WTC11 (cell line): ENCODE data around the gene CREB3. TPM values are rescaled to one million over a fixed set of nuclear protein-coding genes. Genes with fewer than 3 reads are reported as not detected.

Experiments
- ATAC-seq: fragments of 200-7000 bp; cut with Tn5 transposase; 2 replicates; pipeline ENCODE4 v1.10.0; 2021; ENCODE audit warnings: mild to moderate bottlenecking, moderate library complexity
- CTCF ChIA-PET: fragments of 300-600 bp; sonication (Branson Sonifier 250); formaldehyde crosslinking; loops from one replicate; lab custom pipeline; 2021; ENCODE audit warnings: antibody characterized with exemption; lab: Charles Lee
- POLR2A ChIA-PET: fragments of 350-600 bp; sonication (Branson Sonifier 250); formaldehyde crosslinking; loops from one replicate; lab custom pipeline; 2021; ENCODE audit warnings: antibody characterized with exemption; lab: Charles Lee
- DNase-seq: peaks from one replicate; pipeline ENCODE4 v3.0.0; 2021; ENCODE audit warnings: low spot score
- H3K27ac Mint-ChIP-seq: 2 replicates; pipeline ENCODE4 v1.8.0; 2021; ENCODE audit warnings: mixed read lengths
- H3K27me3 Mint-ChIP-seq: 2 replicates; pipeline ENCODE4 v1.8.0; 2021; ENCODE audit warnings: low read depth, mild to moderate bottlenecking, moderate library complexity, mixed read lengths
- H3K36me3 Mint-ChIP-seq: 2 replicates; pipeline ENCODE4 v1.8.0; 2021; ENCODE audit warnings: mixed read lengths
- H3K4me1 Mint-ChIP-seq: 2 replicates; pipeline ENCODE4 v1.8.0; 2022; ENCODE audit warnings: mixed read lengths
- H3K4me3 Mint-ChIP-seq: 2 replicates; pipeline ENCODE4 v1.8.0; 2021; ENCODE audit warnings: mild to moderate bottlenecking, moderate library complexity, mixed read lengths
- H3K9me3 Mint-ChIP-seq: 2 replicates; pipeline ENCODE4 v1.8.0; 2021; ENCODE audit warnings: mixed read lengths
- AFF4 ChIP-seq: sonication (generic); formaldehyde crosslinking; IDR thresholded peaks from 2 replicates; pipeline ENCODE4 v1.8.1; 2023; ENCODE audit warnings: mild to moderate bottlenecking, missing genetic modification reagents, borderline replicate concordance
- ATF2 ChIP-seq: sonication (generic); formaldehyde crosslinking; IDR thresholded peaks from 2 replicates; pipeline ENCODE4 v1.8.1; 2022; ENCODE audit warnings: low read depth, missing genetic modification reagents, borderline replicate concordance
- IRF2 ChIP-seq: sonication (generic); formaldehyde crosslinking; IDR thresholded peaks from 2 replicates; pipeline ENCODE4 v1.8.0; 2022; ENCODE audit warnings: low read depth, missing genetic modification reagents, borderline replicate concordance
- MAX ChIP-seq: sonication (generic); formaldehyde crosslinking; IDR thresholded peaks from 2 replicates; pipeline ENCODE4 v1.8.0; 2022; ENCODE audit warnings: mild to moderate bottlenecking, missing genetic modification reagents
- MLX ChIP-seq: sonication (generic); formaldehyde crosslinking; IDR thresholded peaks from 2 replicates; pipeline ENCODE4 v1.8.1; 2023; ENCODE audit warnings: mild to moderate bottlenecking, missing genetic modification reagents, moderate library complexity
- MXD4 ChIP-seq: fragments of 250-450 bp; sonication (Bioruptor Pico); IDR thresholded peaks from 2 replicates; pipeline ENCODE4 v1.8.0; 2021; ENCODE audit warnings: mild to moderate bottlenecking, moderate library complexity, borderline replicate concordance
- NFATC4 ChIP-seq: fragments of 250-450 bp; sonication (Bioruptor Pico); IDR thresholded peaks from 2 replicates; pipeline ENCODE4 v1.9.0; 2021; ENCODE audit warnings: mild to moderate bottlenecking
- NR3C1 ChIP-seq: sonication (generic); formaldehyde crosslinking; conservative IDR thresholded peaks from 2 replicates; pipeline ENCODE4 v1.8.1; 2023; ENCODE audit warnings: low read depth, mild to moderate bottlenecking, missing genetic modification reagents
- OVOL2 ChIP-seq: fragments of 250-450 bp; sonication (Bioruptor Pico); IDR thresholded peaks from 2 replicates; pipeline ENCODE4 v1.9.0; 2021; ENCODE audit warnings: mild to moderate bottlenecking, borderline replicate concordance
- PREB ChIP-seq: sonication (generic); formaldehyde crosslinking; IDR thresholded peaks from 2 replicates; pipeline ENCODE4 v1.8.1; 2022; ENCODE audit warnings: mild to moderate bottlenecking, missing genetic modification reagents, moderate library complexity, borderline replicate concordance
- STAT6 ChIP-seq: sonication (generic); formaldehyde crosslinking; conservative IDR thresholded peaks from 2 replicates; pipeline ENCODE4 v1.8.1; 2023; ENCODE audit warnings: mild to moderate bottlenecking, low read depth, missing genetic modification reagents, moderate library complexity
- USF1 ChIP-seq: sonication (generic); formaldehyde crosslinking; IDR thresholded peaks from 2 replicates; pipeline ENCODE4 v1.8.0; 2022; ENCODE audit warnings: mild to moderate bottlenecking, missing genetic modification reagents
- ZMAT4 ChIP-seq: fragments of 250-450 bp; sonication (Bioruptor Pico); IDR thresholded peaks from 2 replicates; pipeline ENCODE4 v1.9.0; 2021; ENCODE audit warnings: mild to moderate bottlenecking
- ZNF281 ChIP-seq: sonication (generic); formaldehyde crosslinking; IDR thresholded peaks from 2 replicates; pipeline ENCODE4 v1.8.0; 2023; ENCODE audit warnings: mild to moderate bottlenecking, missing genetic modification reagents
- ZNF396 ChIP-seq: fragments of 250-450 bp; sonication (Bioruptor Pico); IDR thresholded peaks from 2 replicates; pipeline ENCODE4 v1.8.0; 2021; ENCODE audit warnings: mild to moderate bottlenecking, moderate library complexity, borderline replicate concordance
- ZNF671 ChIP-seq: fragments of 250-450 bp; sonication (Bioruptor Pico); IDR thresholded peaks from 2 replicates; pipeline ENCODE4 v1.8.0; 2021; ENCODE audit warnings: mild to moderate bottlenecking
- total RNA-seq: library from RNA; stranded (reverse); gene quantifications from 3 replicates; pipeline ENCODE4 v1.2.3, GENCODE V29; 2021

The CREB3 gene
- total RNA-seq, 1 experiment from 2014 or later: 21.4 TPM

GRCh38 chr9:35686222-35687203, 46.0 kb upstream of the CREB3 start:
- no peak overlapping the region for H3K4me3 Mint-ChIP-seq
- H3K36me3 Mint-ChIP-seq: peaks cover 41% of the 10 kb centered on the region
- ChIA-PET POLR2A (interaction anchor here (0.6 to 2.3 kb wide), 3 partner anchors 10 to 73 kb away, joined by 5 to 10 read pairs (median 9); no protein-coding TSS in a partner anchor), CTCF (interaction anchor here (0.6 to 6.8 kb wide), 4 partner anchors 10 to 1061 kb away, joined by 3 to 49 read pairs (median 12); partner anchors contain the start of genes CCDC107 and RMRP)
- H3K27me3 Mint-ChIP-seq: no peaks in the 10 kb centered on the region
- ATAC-seq (no peak), DNase-seq (no peak)
- TF ChIP-seq NFATC4 (CRISPR knock-in tag) (no peak), MLX (CRISPR knock-in tag) (no peak), MXD4 (CRISPR knock-in tag) (no peak), STAT6 (CRISPR knock-in tag) (no peak), ZNF671 (CRISPR knock-in tag) (no peak), AFF4 (CRISPR knock-in tag) (no peak), USF1 (CRISPR knock-in tag) (no peak), ZMAT4 (no peak), PREB (CRISPR knock-in tag) (no peak)
- H3K4me1 Mint-ChIP-seq: peaks cover 19% of the 10 kb centered on the region
- H3K9me3 Mint-ChIP-seq: no peaks in the 10 kb centered on the region
- peak overlapping the region; percentile 41; the same call in 1 of the 2 replicates for H3K27ac Mint-ChIP-seq

GRCh38 chr9:35687306-35687705, 45.2 kb upstream of the CREB3 start:
- H3K27me3 Mint-ChIP-seq: no peaks in the 10 kb centered on the region
- peak overlapping the region; percentile 48 for H3K4me3 Mint-ChIP-seq
- H3K27ac Mint-ChIP-seq: peak overlapping the region; percentile 55; the same call in 1 of the 2 replicates
- H3K4me1 Mint-ChIP-seq: peaks cover 23% of the 10 kb centered on the region
- H3K9me3 Mint-ChIP-seq: no peaks in the 10 kb centered on the region
- CTCF ChIA-PET: interaction anchor here (0.7 to 6.8 kb wide), 4 partner anchors 7 to 84 kb away, joined by 3 to 49 read pairs (median 14); no protein-coding TSS in a partner anchor
- DNase-seq (no peak), ATAC-seq (no peak)
- POLR2A ChIA-PET: interaction anchor here (0.6 kb wide), 1 partner anchor 72 kb away, joined by 5 read pairs; no protein-coding TSS in a partner anchor
- H3K36me3 Mint-ChIP-seq: peaks cover 37% of the 10 kb centered on the region
- TF ChIP-seq ZNF396 (no peak), NR3C1 (CRISPR knock-in tag) (no peak), IRF2 (CRISPR knock-in tag) (no peak), MAX (no peak), OVOL2 (no peak), ZNF281 (CRISPR knock-in tag) (no peak), ATF2 (CRISPR knock-in tag) (no peak)
